Endothelial cell of umbilical vein (primary cell): ENCODE results near the gene CCL17. TPM values are rescaled to one million over a fixed set of nuclear protein-coding genes. Genes with fewer than 3 reads are reported as not detected.

Experiments used
- BruUV-seq: library from RNA; stranded (reverse); fragments of 400-500 nt; replicated peaks from 2 replicates; lab custom pipeline; 2021; lab: Mats Ljungman, UMichigan
- CTCF ChIA-PET: fragments of 300-600, 350-600 bp; sonication (Branson Sonifier 250); formaldehyde crosslinking; loops from one replicate; lab custom pipeline; 2021; ENCODE audit warnings: antibody characterized with exemption, inconsistent platforms; lab: Charles Lee
- POLR2A ChIA-PET: fragments of 300-600, 350-600 bp; sonication (Branson Sonifier 250); formaldehyde crosslinking; loops from one replicate; lab custom pipeline; 2021; ENCODE audit warnings: antibody characterized with exemption, inconsistent platforms; lab: Charles Lee
- DNase-seq: peaks from one replicate; pipeline ENCODE4 v3.0.0-alpha.2; 2011; ENCODE audit warnings: low read depth, low spot score
- FAIRE-seq: peaks from 2 replicates; lab custom pipeline; 2011; peaks lifted over from hg19 to GRCh38; lab: Jason Lieb, UNC
- H2AFZ ChIP-seq: 2 replicates; pipeline ENCODE4 v1.6.0; 2012; ENCODE audit warnings: low read depth, low read length, control low read depth, inconsistent platforms
- H3K27ac ChIP-seq: 2 replicates; pipeline ENCODE4 v1.5.1; 2011; ENCODE audit warnings: low read depth, mild to moderate bottlenecking, control low read depth, low read length, moderate library complexity; ENCODE audit not compliant: insufficient read depth
- H3K27me3 ChIP-seq, 2 experiments: 2 replicates each; pipeline versions ENCODE4 v1.6.0 to v1.6.1; 2011; ENCODE audit warnings: low read length in 2 of 2, mixed read lengths in 1 of 2; ENCODE audit not compliant: control insufficient read depth in 2 of 2, insufficient read depth in 2 of 2
- H3K36me3 ChIP-seq, 2 experiments: 2 replicates in 1 of 2; 3 replicates in 1 of 2; pipeline ENCODE4 v1.5.1; 2011; ENCODE audit warnings: low read length in 2 of 2, mild to moderate bottlenecking in 1 of 2, moderate library complexity in 1 of 2; ENCODE audit not compliant: control insufficient read depth in 2 of 2, insufficient read depth in 2 of 2; ENCODE audit errors: extremely low read depth in 1 of 2
- H3K4me1 ChIP-seq: 3 replicates; pipeline ENCODE4 v1.5.1; 2011; ENCODE audit warnings: mild to moderate bottlenecking, low read length; ENCODE audit not compliant: control insufficient read depth, insufficient read depth; ENCODE audit errors: extremely low read depth
- H3K4me2 ChIP-seq: 2 replicates; pipeline ENCODE4 v1.6.1; 2011; ENCODE audit warnings: low read length, control low read depth, mixed read lengths; ENCODE audit not compliant: insufficient read depth
- H3K4me3 ChIP-seq, 3 experiments: fragments of 200-600 bp in 1 of 3; sonication (generic), shearing (Covaris generic) in 1 of 3; replicated peaks in 1 of 3; 2 replicates each; pipeline ENCODE4 v1.5.1; 2011 to 2016; ENCODE audit warnings: control low read depth in 3 of 3, low read length in 3 of 3, mild to moderate bottlenecking in 2 of 3, inconsistent platforms in 1 of 3, low read depth in 1 of 3, moderate library complexity in 1 of 3; ENCODE audit not compliant: insufficient read depth in 1 of 3
- H3K79me2 ChIP-seq: 2 replicates; pipeline ENCODE4 v1.6.0; 2012; ENCODE audit warnings: low read length, inconsistent platforms; ENCODE audit not compliant: control insufficient read depth, insufficient read depth
- H3K9ac ChIP-seq: replicated peaks from 2 replicates; pipeline ENCODE3; 2011; ENCODE audit warnings: low read length, control low read depth; ENCODE audit not compliant: insufficient read depth; ENCODE audit errors: extremely low read depth
- H3K9me1 ChIP-seq: replicated peaks from 3 replicates; pipeline ENCODE4 v1.6.0; 2011; ENCODE audit warnings: mild to moderate bottlenecking, low read length; ENCODE audit not compliant: control insufficient read depth, insufficient read depth; ENCODE audit errors: extremely low read depth
- H3K9me3 ChIP-seq: replicated peaks from 2 replicates; pipeline ENCODE4 v1.5.1; 2012; ENCODE audit warnings: low read length, inconsistent platforms; ENCODE audit not compliant: control insufficient read depth, insufficient read depth
- H4K20me1 ChIP-seq: replicated peaks from 2 replicates; pipeline ENCODE3; 2011; ENCODE audit warnings: mild to moderate bottlenecking, low read length; ENCODE audit not compliant: control insufficient read depth, insufficient read depth; ENCODE audit errors: extremely low read depth
- EZH2 ChIP-seq: IDR thresholded peaks from 2 replicates; pipeline ENCODE4 v1.6.1; 2012; ENCODE audit warnings: borderline replicate concordance, low read depth, mild to moderate bottlenecking, moderate library complexity, low read length, inconsistent platforms; ENCODE audit not compliant: severe bottlenecking
- FOS ChIP-seq: IDR thresholded peaks from 2 replicates; pipeline ENCODE4 v1.6.1; 2011; ENCODE audit warnings: mild to moderate bottlenecking, low read length, moderate library complexity, borderline replicate concordance; ENCODE audit not compliant: insufficient read depth
- JUN ChIP-seq: IDR thresholded peaks from 2 replicates; pipeline ENCODE4 v1.6.1; 2011; ENCODE audit warnings: borderline replicate concordance, low read depth; ENCODE audit not compliant: insufficient read length, insufficient read depth
- MYC ChIP-seq: IDR thresholded peaks from one replicate; pipeline ENCODE4 v1.6.1; 2011; ENCODE audit warnings: mild to moderate bottlenecking, low read depth, low read length
- POLR2AphosphoS5 ChIP-seq: IDR thresholded peaks from 2 replicates; pipeline ENCODE4 v1.6.1; 2012; ENCODE audit warnings: low read depth, mild to moderate bottlenecking, control low read depth, low read length, moderate library complexity; ENCODE audit not compliant: insufficient read depth
- dilution Hi-C: fragments of 300-500 bp; cut with MboI; formaldehyde crosslinking; loops from one replicate; pipeline ENCODE4 v1.15.0; 2019; ENCODE audit warnings: low sequenced_read_pairs; ENCODE audit not compliant: extremely low pct_ligation_motif_present
- intact Hi-C: fragments of 100-400 bp; cut with micrococcal nuclease; formaldehyde crosslinking; loops from one replicate; pipeline ENCODE4 v1.10.0; 2022
- polyA plus RNA-seq, 4 experiments: library from polyadenylated mRNA; depleted of rRNA in 3 of 4; stranded (reverse) in 3 of 4; unstranded in 1 of 4; fragments of >200 nt; gene quantifications; 2 replicates each; pipeline versions ENCODE4 v1.2.1 to v1.2.3, GENCODE V29; 2011 to 2012; ENCODE audit warnings: missing spikeins in 1 of 4
- total RNA-seq: library from RNA; stranded (reverse); gene quantifications from 2 replicates; pipeline ENCODE4 v1.2.3, GENCODE V29; 2021
- TF ChIP-seq, protein P1 (sequence below): IDR thresholded peaks from 2 replicates; pipeline ENCODE4 v1.6.1; 2011; ENCODE audit not compliant: insufficient read depth, insufficient read length

CCL17 gene
- total and polyA plus RNA-seq, 2 donors (not counting 3 experiments of a cell fraction or from before 2014, with no cell fraction given): not detected

DNA sequence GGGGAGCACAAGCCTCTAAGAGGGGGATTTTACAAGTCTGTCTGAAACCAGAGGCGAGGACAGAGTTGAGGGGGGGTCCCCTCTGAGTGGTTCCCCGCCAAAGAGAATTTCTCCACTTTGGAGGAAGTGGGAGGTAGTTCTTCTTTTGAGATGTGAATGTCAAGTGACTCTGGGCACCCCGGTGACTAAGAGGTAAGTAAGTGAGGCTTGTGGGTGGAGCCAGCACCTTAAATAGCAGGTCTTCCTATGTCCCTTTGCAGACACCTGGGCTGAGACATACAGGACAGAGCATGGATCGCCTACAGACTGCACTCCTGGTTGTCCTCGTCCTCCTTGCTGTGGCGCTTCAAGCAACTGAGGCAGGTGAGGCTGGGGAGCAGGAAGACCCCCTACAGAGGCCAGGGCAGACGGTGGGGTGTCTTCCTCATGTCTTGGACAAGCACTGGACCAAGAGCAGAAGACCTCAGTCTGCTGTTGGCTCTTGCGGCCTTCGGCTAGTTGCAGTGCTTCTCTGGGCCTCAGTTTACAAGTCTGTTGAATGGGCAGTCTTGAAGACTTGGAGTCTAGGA lies 46.0 kb upstream of the CCL17 start, which contains the start of gene CCL22:
Gene CCL22, plus strand, starts transcription at position 257 of the 569 bp plus-strand sequence. Its CDS starts 34 bp downstream, at position 291.
- Histone ChIP-seq H3K4me1 (no peaks in the 10 kb centered on the region), H3K9me3 (no peaks in the 10 kb centered on the region), H3K36me3 (no peaks in the 10 kb centered on the region), H4K20me1 (no peaks in the 10 kb centered on the region), H3K79me2 (no peaks in the 10 kb centered on the region), H3K27me3 (peaks cover 0 to 1% of the 10 kb centered on the region in 2 experiments), H3K4me3 (no peak within 1 kb of the TSS), H3K9ac (no peak within 1 kb of the TSS), H2AFZ (no peak within 1 kb of the TSS), H3K27ac (no peak within 1 kb of the TSS), H3K9me1 (no peaks in the 10 kb centered on the region), H3K4me2 (no peak within 1 kb of the TSS)
- no peak for DNase-seq
- ChIA-PET CTCF (no interaction called here), POLR2A (no interaction called here)
- intact Hi-C loops: no loop called here
- no TSS peak for BruUV-seq
- TF ChIP-seq, protein P1, sequence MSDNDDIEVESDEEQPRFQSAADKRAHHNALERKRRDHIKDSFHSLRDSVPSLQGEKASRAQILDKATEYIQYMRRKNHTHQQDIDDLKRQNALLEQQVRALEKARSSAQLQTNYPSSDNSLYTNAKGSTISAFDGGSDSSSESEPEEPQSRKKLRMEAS: no peak
- TF ChIP-seq FOS: no peak
- no peak for TF ChIP-seq MYC
- TF ChIP-seq POLR2AphosphoS5: no peak
- no peak for TF ChIP-seq JUN
- no peak for TF ChIP-seq EZH2
- dilution Hi-C loops: no loop called here
- FAIRE-seq: no peak
